GM18507 (cell line): ENCODE measurements around the gene SMG1.
"Not testable (repeated sequence)": the region's sequence is repeated elsewhere in the genome, so short reads cannot be mapped to it uniquely, and the experiment has no call there.

Source experiments
- DNase-seq: peaks from one replicate; pipeline ENCODE4 v3.0.0; 2011; ENCODE audit warnings: low read depth; ENCODE audit not compliant: insufficient read length; ENCODE audit errors: extremely low spot score
- FAIRE-seq: peaks from 2 replicates; lab custom pipeline; 2011; peaks lifted over from hg19 to GRCh38; lab: Jason Lieb, UNC

SMG1 gene

GRCh38 chr16:18925986-18926865 lies at the start of gene SMG1:
TSS of gene SMG1 (minus strand) at chr16:18926408. CDS start at chr16:18926041, 367 bp downstream.
- FAIRE-seq: peak; percentile 79
- DNase-seq: peak; percentile 66

GRCh38 chr16:18975109-18975508 lies 48.9 kb upstream of the SMG1 start:
- FAIRE-seq: no peak
- DNase-seq: no peak

GRCh38 chr16:18969855-18970240 lies 43.6 kb upstream of the SMG1 start:
- DNase-seq: no peak
- no peak for FAIRE-seq

- FAIRE-seq (peak; percentile 68), DNase-seq (peak; percentile 64)
These were observed 43.0 kb upstream of the SMG1 start for GRCh38 chr16:18969050-18969854.

GRCh38 chr16:18966791-18967190 lies 40.6 kb upstream of the SMG1 start:
- DNase-seq (no peak), FAIRE-seq (no peak)

- no peak for FAIRE-seq
- no peak for DNase-seq
These were observed 39.3 kb upstream of the SMG1 start for GRCh38 chr16:18965555-18965954.

- FAIRE-seq (no peak), DNase-seq (no peak)
These were observed 32.9 kb upstream of the SMG1 start for GRCh38 chr16:18959031-18959505.

GRCh38 chr16:18958621-18959029 lies 32.4 kb upstream of the SMG1 start:
- no peak for FAIRE-seq
- DNase-seq: no peak

GRCh38 chr16:18956658-18957241 lies 30.5 kb upstream of the SMG1 start:
- FAIRE-seq, DNase-seq: not testable (repeated sequence)

GRCh38 chr16:18955874-18956580 lies 29.8 kb upstream of the SMG1 start:
- FAIRE-seq, DNase-seq: not testable (repeated sequence)

GRCh38 chr16:18953547-18953946 lies 27.3 kb upstream of the SMG1 start:
- no peak for FAIRE-seq
- no peak for DNase-seq

GRCh38 chr16:18950469-18951185 lies 24.4 kb upstream of the SMG1 start:
- FAIRE-seq (no peak), DNase-seq (no peak)

- FAIRE-seq: no peak
- DNase-seq: no peak
These were observed 22.3 kb upstream of the SMG1 start for GRCh38 chr16:18948372-18949020.

GRCh38 chr16:18945233-18945632 lies 19.0 kb upstream of the SMG1 start:
- FAIRE-seq (no peak), DNase-seq (no peak)

- no peak for FAIRE-seq
These were observed 17.2 kb upstream of the SMG1 start for GRCh38 chr16:18943414-18943813.

GRCh38 chr16:18942061-18942460 lies 15.9 kb upstream of the SMG1 start:
- no peak for DNase-seq
- FAIRE-seq: no peak

More at GRCh38 chr16:18943414-18943813, 17.2 kb upstream of the SMG1 start:
- DNase-seq: no peak

GRCh38 chr16:18941471-18941870 lies 15.3 kb upstream of the SMG1 start:
- no peak for DNase-seq
- FAIRE-seq: no peak

- no peak for DNase-seq
- FAIRE-seq: no peak
These were observed 12.8 kb upstream of the SMG1 start for GRCh38 chr16:18938986-18939385.
